Measurements from ENCODE around the gene MOSMO. TPM values are rescaled to one million over a fixed set of nuclear protein-coding genes. Genes with fewer than 3 reads are reported as not detected.

The MOSMO gene
- total and polyA plus RNA-seq, 12 donors = 11.7 to 49.0 (median 20.5) TPM

- Histone ChIP-seq H3K4me1 (replicated peaks in 1 of 2) (no peaks in the 10 kb centered on the region), H3K36me3 (replicated peaks in 1 of 2) (no peaks in the 10 kb centered on the region), H3K9me3 (replicated peaks in 1 of 3) (no peaks in the 10 kb centered on the region), H3K4me3 (no peak overlapping the region), H3K27me3 (no peaks in the 10 kb centered on the region), H3K27ac (no peak overlapping the region)
- DNase-seq = no peak
- TF ChIP-seq CTCF (IDR thresholded peaks at IDR 0.05) = no peak
- no peak for TF ChIP-seq POLR2A (IDR thresholded peaks at IDR 0.05)
- WGBS, 4 donors = 64 to 87% (median 84%) methylated on average over 3 of the region's 3 CpGs
- intact Hi-C loops (cut with DNase I) = no loop called here
Observed at GRCh38 chr16:22120440-22120839, 112.5 kb downstream of the MOSMO start.

GRCh38 chr16:22122239-22122638, 114.3 kb downstream of the MOSMO start:
- Histone ChIP-seq H3K27ac (no peak overlapping the region), H3K27me3 (no peaks in the 10 kb centered on the region), H3K4me1 (replicated peaks in 1 of 2) (no peaks in the 10 kb centered on the region), H3K36me3 (replicated peaks in 1 of 2) (no peaks in the 10 kb centered on the region), H3K9me3 (replicated peaks in 1 of 3) (no peaks in the 10 kb centered on the region), H3K4me3 (no peak overlapping the region)
- intact Hi-C loops (cut with DNase I) = no loop called here
- DNase-seq = no peak
- no peak for TF ChIP-seq POLR2A (IDR thresholded peaks at IDR 0.05)
- TF ChIP-seq CTCF (IDR thresholded peaks at IDR 0.05) = no peak

GRCh38 chr16:22123146-22123545, 115.2 kb downstream of the MOSMO start:
- 41 to 59% (median 51%) methylated on average over 3 of the region's 3 CpGs for WGBS, 4 donors

GRCh38 chr16:22123759-22124490, 116.0 kb downstream of the MOSMO start:
- Histone ChIP-seq H3K4me3 (no peak overlapping the region), H3K27me3 (no peaks in the 10 kb centered on the region), H3K4me1 (replicated peaks in 1 of 2) (no peaks in the 10 kb centered on the region), H3K36me3 (replicated peaks in 1 of 2) (no peaks in the 10 kb centered on the region), H3K27ac (no peak overlapping the region), H3K9me3 (replicated peaks in 1 of 3) (no peaks in the 10 kb centered on the region)
- TF ChIP-seq POLR2A (IDR thresholded peaks at IDR 0.05) (no peak), CTCF (IDR thresholded peaks at IDR 0.05) (no peak)
- 92 to 95% (median 94%) methylated on average over 5 to 7 of the region's 7 CpGs for WGBS, 4 donors
- intact Hi-C loops (cut with DNase I) = no loop called here
- no peak for DNase-seq

More at GRCh38 chr16:22123146-22123545, 115.2 kb downstream of the MOSMO start:
- no peak for DNase-seq
- no peaks in the 10 kb centered on the region for H3K4me1 ChIP-seq (replicated peaks in 1 of 2)
- no peak overlapping the region for H3K4me3 ChIP-seq
- H3K27me3 ChIP-seq = no peaks in the 10 kb centered on the region
- intact Hi-C loops (cut with DNase I) = no loop called here
- TF ChIP-seq CTCF (IDR thresholded peaks at IDR 0.05) (no peak), POLR2A (IDR thresholded peaks at IDR 0.05) (no peak)
- H3K27ac ChIP-seq = no peak overlapping the region
- no peaks in the 10 kb centered on the region for H3K9me3 ChIP-seq (replicated peaks in 1 of 3)
- no peaks in the 10 kb centered on the region for H3K36me3 ChIP-seq (replicated peaks in 1 of 2)

All from adrenal gland (tissue), 12 donors.